Keratinocyte (primary cell): ENCODE measurements around the gene TNFAIP8L2. TPM values are rescaled to one million over a fixed set of nuclear protein-coding genes. Genes with fewer than 3 reads are reported as not detected.

Source experiments
- DNase-seq: peaks from one replicate; pipeline ENCODE4 v3.0.0-alpha.2; 2011; ENCODE audit warnings: low read depth, missing footprints, low spot score
- FAIRE-seq: peaks from 2 replicates; lab custom pipeline; 2011; peaks lifted over from hg19 to GRCh38; lab: Jason Lieb, UNC
- H2AFZ ChIP-seq: 2 replicates; pipeline ENCODE4 v1.6.0; 2012; ENCODE audit warnings: low read length, control low read depth, inconsistent platforms; ENCODE audit not compliant: control insufficient read depth
- H3K27ac ChIP-seq: 2 replicates; pipeline ENCODE4 v1.5.1; 2011; ENCODE audit warnings: low read length; ENCODE audit not compliant: control insufficient read depth, insufficient read depth
- H3K27me3 ChIP-seq: 3 replicates; pipeline ENCODE4 v1.6.0; 2011; ENCODE audit warnings: low read length; ENCODE audit not compliant: control insufficient read depth, insufficient read depth; ENCODE audit errors: extremely low read depth
- H3K36me3 ChIP-seq, 2 experiments: 2 replicates in 1 of 2; 3 replicates in 1 of 2; pipeline ENCODE4 v1.5.1; 2011; ENCODE audit warnings: low read length in 2 of 2, mild to moderate bottlenecking in 1 of 2; ENCODE audit not compliant: control insufficient read depth in 2 of 2, insufficient read depth in 2 of 2; ENCODE audit errors: extremely low read depth in 1 of 2
- H3K4me1 ChIP-seq: 3 replicates; pipeline ENCODE4 v1.5.1; 2011; ENCODE audit warnings: low read length; ENCODE audit not compliant: control insufficient read depth, insufficient read depth; ENCODE audit errors: extremely low read depth
- H3K4me2 ChIP-seq: 3 replicates; pipeline ENCODE4 v1.6.0; 2011; ENCODE audit warnings: low read depth, low read length; ENCODE audit not compliant: control insufficient read depth, insufficient read depth; ENCODE audit errors: extremely low read depth
- H3K4me3 ChIP-seq, 3 experiments: fragments of 200-600 bp in 1 of 3; sonication (generic) in 1 of 3; 2 replicates in 2 of 3; 3 replicates in 1 of 3; pipeline ENCODE4 v1.5.1; 2011 to 2016; ENCODE audit warnings: low read length in 3 of 3, mild to moderate bottlenecking in 3 of 3, control low read depth in 2 of 3, inconsistent platforms in 1 of 3, low read depth in 1 of 3, mixed read lengths in 1 of 3, mixed run types in 1 of 3, moderate library complexity in 1 of 3; ENCODE audit not compliant: control insufficient read depth in 2 of 3, insufficient read depth in 2 of 3; ENCODE audit errors: extremely low read depth in 1 of 3
- H3K79me2 ChIP-seq: 2 replicates; pipeline ENCODE4 v1.6.0; 2012; ENCODE audit warnings: low read length; ENCODE audit not compliant: control insufficient read depth, insufficient read depth
- H3K9ac ChIP-seq: 3 replicates; pipeline ENCODE4 v1.6.0; 2011; ENCODE audit warnings: low read length; ENCODE audit not compliant: control insufficient read depth, insufficient read depth; ENCODE audit errors: extremely low read depth
- H3K9me1 ChIP-seq: 3 replicates; pipeline ENCODE4 v1.6.0; 2011; ENCODE audit warnings: low read length; ENCODE audit not compliant: control insufficient read depth, insufficient read depth; ENCODE audit errors: extremely low read depth
- H3K9me3 ChIP-seq: 2 replicates; pipeline ENCODE4 v1.5.1; 2012; ENCODE audit warnings: low read depth, low read length; ENCODE audit not compliant: control insufficient read depth
- H4K20me1 ChIP-seq: 3 replicates; pipeline ENCODE4 v1.6.0; 2011; ENCODE audit warnings: low read length; ENCODE audit not compliant: control insufficient read depth, insufficient read depth; ENCODE audit errors: extremely low read depth
- EZH2 ChIP-seq: IDR thresholded peaks from one replicate; pipeline ENCODE4 v1.6.1; 2012; ENCODE audit warnings: inconsistent platforms, mild to moderate bottlenecking, low read length, moderate library complexity
- dilution Hi-C: fragments of 300-500 bp; cut with MboI; formaldehyde crosslinking; loops from one replicate; pipeline ENCODE4 v1.7.0; 2020; ENCODE audit warnings: low sequenced_read_pairs; ENCODE audit not compliant: extremely low pct_ligation_motif_present
- polyA plus RNA-seq, 5 experiments: library from polyadenylated mRNA; depleted of rRNA in 3 of 5; stranded (reverse) in 3 of 5; stranded (forward) in 1 of 5; unstranded in 1 of 5; fragments of >200 nt; gene quantifications; 1 replicate in 1 of 5; 2 replicates in 3 of 5; 3 replicates in 1 of 5; pipeline versions ENCODE4 v1.2.1 to v1.2.3, GENCODE V29; 2011 to 2012; ENCODE audit warnings: missing spikeins in 2 of 5, low read depth in 1 of 5, low replicate concordance in 1 of 5
- TF ChIP-seq, protein P1 (sequence below), 3 experiments: IDR thresholded peaks in 1 of 3; conservative IDR thresholded peaks in 1 of 3; optimal IDR thresholded peaks in 1 of 3; 2 replicates in 2 of 3; 3 replicates in 1 of 3; pipeline versions ENCODE3 to v1.5.1; 2011; ENCODE audit warnings: low read length in 3 of 3, mild to moderate bottlenecking in 3 of 3, moderate library complexity in 2 of 3, control low read depth in 1 of 3, inconsistent platforms in 1 of 3; ENCODE audit not compliant: insufficient read depth in 2 of 3; ENCODE audit errors: extremely low read depth in 1 of 3

Gene TNFAIP8L2
- polyA plus RNA-seq, 1 donor (not counting 4 experiments of a cell fraction or from before 2014, with no cell fraction given): not detected

DNA sequence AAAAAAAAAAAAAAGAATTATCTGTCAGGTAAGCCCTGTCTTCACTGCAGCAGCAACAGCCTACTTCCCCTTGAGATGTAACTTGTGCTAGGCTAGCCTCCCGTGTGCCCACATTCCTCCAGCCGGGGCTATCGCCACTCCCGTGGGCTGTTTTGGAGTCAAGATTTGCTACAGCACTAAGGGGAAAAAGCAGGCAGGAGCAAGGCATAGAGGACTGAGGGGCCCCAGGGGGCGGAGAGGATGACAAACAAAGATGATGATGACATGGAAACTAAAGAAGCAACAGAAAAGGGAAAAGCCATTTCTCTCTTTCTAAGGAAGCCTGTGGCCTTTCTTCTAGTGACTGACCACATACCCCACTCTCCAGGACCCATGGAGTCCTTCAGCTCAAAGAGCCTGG is 1.9 kb downstream of the TNFAIP8L2 start:
- FAIRE-seq (no peak), DNase-seq (no peak)
- H3K36me3 ChIP-seq: peaks cover 10 to 21% of the 10 kb centered on the region in 2 experiments

DNA sequence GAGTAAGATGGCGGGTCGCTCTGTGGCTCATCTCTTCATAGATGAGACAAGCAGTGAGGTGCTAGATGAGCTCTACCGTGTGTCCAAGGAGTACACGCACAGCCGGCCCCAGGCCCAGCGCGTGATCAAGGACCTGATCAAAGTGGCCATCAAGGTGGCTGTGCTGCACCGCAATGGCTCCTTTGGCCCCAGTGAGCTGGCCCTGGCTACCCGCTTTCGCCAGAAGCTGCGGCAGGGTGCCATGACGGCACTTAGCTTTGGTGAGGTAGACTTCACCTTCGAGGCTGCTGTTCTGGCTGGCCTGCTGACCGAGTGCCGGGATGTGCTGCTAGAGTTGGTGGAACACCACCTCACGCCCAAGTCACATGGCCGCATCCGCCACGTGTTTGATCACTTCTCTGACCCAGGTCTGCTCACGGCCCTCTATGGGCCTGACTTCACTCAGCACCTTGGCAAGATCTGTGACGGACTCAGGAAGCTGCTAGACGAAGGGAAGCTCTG is 2.4 kb downstream of the TNFAIP8L2 start:
- peaks cover 3% of the 10 kb centered on the region for H3K4me1 ChIP-seq
- no peak overlapping the region for H3K9ac ChIP-seq
- no peak overlapping the region for H2AFZ ChIP-seq
- dilution Hi-C loops: no loop called here
- no peak for DNase-seq
- H3K27me3 ChIP-seq: no peaks in the 10 kb centered on the region
- no peaks in the 10 kb centered on the region for H3K9me3 ChIP-seq
- H3K9me1 ChIP-seq: no peaks in the 10 kb centered on the region
- H3K4me2 ChIP-seq: no peak overlapping the region
- H3K36me3 ChIP-seq: peaks cover 10 to 21% of the 10 kb centered on the region in 2 experiments
- no peak overlapping the region for H3K4me3 ChIP-seq
- no peaks in the 10 kb centered on the region for H4K20me1 ChIP-seq
- no peak overlapping the region for H3K27ac ChIP-seq
- FAIRE-seq: no peak
- no peaks in the 10 kb centered on the region for H3K79me2 ChIP-seq
- TF ChIP-seq, protein P1, sequence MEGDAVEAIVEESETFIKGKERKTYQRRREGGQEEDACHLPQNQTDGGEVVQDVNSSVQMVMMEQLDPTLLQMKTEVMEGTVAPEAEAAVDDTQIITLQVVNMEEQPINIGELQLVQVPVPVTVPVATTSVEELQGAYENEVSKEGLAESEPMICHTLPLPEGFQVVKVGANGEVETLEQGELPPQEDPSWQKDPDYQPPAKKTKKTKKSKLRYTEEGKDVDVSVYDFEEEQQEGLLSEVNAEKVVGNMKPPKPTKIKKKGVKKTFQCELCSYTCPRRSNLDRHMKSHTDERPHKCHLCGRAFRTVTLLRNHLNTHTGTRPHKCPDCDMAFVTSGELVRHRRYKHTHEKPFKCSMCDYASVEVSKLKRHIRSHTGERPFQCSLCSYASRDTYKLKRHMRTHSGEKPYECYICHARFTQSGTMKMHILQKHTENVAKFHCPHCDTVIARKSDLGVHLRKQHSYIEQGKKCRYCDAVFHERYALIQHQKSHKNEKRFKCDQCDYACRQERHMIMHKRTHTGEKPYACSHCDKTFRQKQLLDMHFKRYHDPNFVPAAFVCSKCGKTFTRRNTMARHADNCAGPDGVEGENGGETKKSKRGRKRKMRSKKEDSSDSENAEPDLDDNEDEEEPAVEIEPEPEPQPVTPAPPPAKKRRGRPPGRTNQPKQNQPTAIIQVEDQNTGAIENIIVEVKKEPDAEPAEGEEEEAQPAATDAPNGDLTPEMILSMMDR (optimal IDR thresholded peaks at IDR 0.05 in 1 of 3, IDR thresholded peaks at IDR 0.05 in 1 of 3, conservative IDR thresholded peaks at IDR 0.05 in 1 of 3; ENCODE audit: extremely low read depth in 1 of 3, insufficient read depth in 2 of 3, low read length in 3 of 3): no peak
- no peak for TF ChIP-seq EZH2

More for the DNA sequence above, 1.9 kb downstream of the TNFAIP8L2 start:
- H3K79me2 ChIP-seq: no peaks in the 10 kb centered on the region
- H3K4me3 ChIP-seq: no peak overlapping the region
- no peak overlapping the region for H3K9ac ChIP-seq
- no peak for TF ChIP-seq EZH2
- H3K9me3 ChIP-seq: no peaks in the 10 kb centered on the region
- peaks cover 3% of the 10 kb centered on the region for H3K4me1 ChIP-seq
- no peak overlapping the region for H3K27ac ChIP-seq
- H2AFZ ChIP-seq: no peak overlapping the region
- no peaks in the 10 kb centered on the region for H3K27me3 ChIP-seq
- H3K4me2 ChIP-seq: no peak overlapping the region
- H4K20me1 ChIP-seq: no peaks in the 10 kb centered on the region
- dilution Hi-C loops: no loop called here
- H3K9me1 ChIP-seq: no peaks in the 10 kb centered on the region

DNA sequence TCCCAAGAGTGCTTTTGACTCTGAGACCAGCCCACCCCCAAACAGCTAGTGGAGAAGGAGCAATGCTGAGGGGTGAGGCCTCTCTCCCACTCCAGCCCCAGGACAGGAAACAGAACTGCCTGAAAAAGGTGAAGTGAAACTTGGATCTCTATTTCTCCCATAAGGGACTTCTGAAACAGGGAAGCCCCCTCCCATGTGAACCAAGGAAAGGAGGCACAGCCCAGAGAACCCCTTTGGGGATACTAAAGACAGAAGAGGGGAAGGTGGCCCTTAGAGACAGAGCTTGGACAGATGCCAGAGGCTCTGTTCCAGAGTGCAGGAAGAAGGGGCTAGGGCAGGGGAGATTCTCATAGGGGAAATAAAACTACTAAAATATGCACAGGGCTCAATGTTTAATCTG is 2.9 kb downstream of the TNFAIP8L2 start:
- Histone ChIP-seq H3K27me3 (no peaks in the 10 kb centered on the region), H3K9ac (no peak overlapping the region), H3K9me1 (no peaks in the 10 kb centered on the region), H3K36me3 (peaks cover 10 to 21% of the 10 kb centered on the region in 2 experiments), H3K4me1 (peaks cover 3% of the 10 kb centered on the region), H2AFZ (no peak overlapping the region), H3K27ac (no peak overlapping the region), H3K79me2 (no peaks in the 10 kb centered on the region), H3K9me3 (no peaks in the 10 kb centered on the region), H3K4me3 (no peak overlapping the region), H4K20me1 (no peaks in the 10 kb centered on the region), H3K4me2 (no peak overlapping the region)
- DNase-seq (no peak), FAIRE-seq (no peak)
- TF ChIP-seq, protein P1 (optimal IDR thresholded peaks at IDR 0.05 in 1 of 3, IDR thresholded peaks at IDR 0.05 in 1 of 3, conservative IDR thresholded peaks at IDR 0.05 in 1 of 3; ENCODE audit: extremely low read depth in 1 of 3, insufficient read depth in 2 of 3, low read length in 3 of 3): no peak
- TF ChIP-seq EZH2: no peak
- dilution Hi-C loops: no loop called here
